CD4-positive, alpha-beta T cell treated with Interleukin-12 subunit alpha and Interleukin-12 subunit beta, for 1 hour (primary cell): ENCODE results near the gene BHLHA9.

Source experiments
- DNase-seq: peaks from one replicate; pipeline ENCODE4 v3.0.0-alpha.2; 2020

Gene BHLHA9

GRCh38 chr17:1256699-1257098 is 13.5 kb upstream of the BHLHA9 start:
- DNase-seq = no peak

GRCh38 chr17:1260086-1260769 is 10.0 kb upstream of the BHLHA9 start:
- no peak for DNase-seq

GRCh38 chr17:1260770-1261161 is 9.5 kb upstream of the BHLHA9 start:
- DNase-seq = no peak

- DNase-seq = no peak
Observed at GRCh38 chr17:1264196-1264595, 6.0 kb upstream of the BHLHA9 start.

- DNase-seq = no peak
Observed at GRCh38 chr17:1267471-1267943, 2.7 kb upstream of the BHLHA9 start.

GRCh38 chr17:1271030-1271423 is 783 bp downstream of the BHLHA9 start:
- no peak for DNase-seq

GRCh38 chr17:1271441-1271840 is 1.2 kb downstream of the BHLHA9 start:
- DNase-seq = no peak

GRCh38 chr17:1272701-1273100 is 2.5 kb downstream of the BHLHA9 start:
- DNase-seq = no peak

- no peak for DNase-seq
Observed at GRCh38 chr17:1273492-1274244, 3.4 kb downstream of the BHLHA9 start.

GRCh38 chr17:1274245-1274608 is 4.0 kb downstream of the BHLHA9 start:
- DNase-seq = no peak

GRCh38 chr17:1275205-1275961 is 5.1 kb downstream of the BHLHA9 start:
- DNase-seq = no peak

GRCh38 chr17:1275962-1276736 is 5.9 kb downstream of the BHLHA9 start:
- peak; percentile 74 for DNase-seq

GRCh38 chr17:1280652-1281051 is 10.4 kb downstream of the BHLHA9 start:
- no peak for DNase-seq

GRCh38 chr17:1286379-1287106 is 16.3 kb downstream of the BHLHA9 start:
- no peak for DNase-seq

GRCh38 chr17:1289695-1290094 is 19.5 kb downstream of the BHLHA9 start:
- no peak for DNase-seq

GRCh38 chr17:1290676-1291075 is 20.4 kb downstream of the BHLHA9 start:
- no peak for DNase-seq

GRCh38 chr17:1294157-1294717 is 24.0 kb downstream of the BHLHA9 start:
- peak; percentile 87 for DNase-seq

- peak; percentile 23 for DNase-seq
Observed at GRCh38 chr17:1298606-1299005, 28.4 kb downstream of the BHLHA9 start.

- no peak for DNase-seq
Observed at GRCh38 chr17:1299552-1300370, 29.5 kb downstream of the BHLHA9 start.

GRCh38 chr17:1300371-1300905 is 30.2 kb downstream of the BHLHA9 start:
- DNase-seq = no peak

- no peak for DNase-seq
Observed at GRCh38 chr17:1301546-1301945, 31.3 kb downstream of the BHLHA9 start.
